ENCODE data around the gene APBB2.

The APBB2 gene

DNA sequence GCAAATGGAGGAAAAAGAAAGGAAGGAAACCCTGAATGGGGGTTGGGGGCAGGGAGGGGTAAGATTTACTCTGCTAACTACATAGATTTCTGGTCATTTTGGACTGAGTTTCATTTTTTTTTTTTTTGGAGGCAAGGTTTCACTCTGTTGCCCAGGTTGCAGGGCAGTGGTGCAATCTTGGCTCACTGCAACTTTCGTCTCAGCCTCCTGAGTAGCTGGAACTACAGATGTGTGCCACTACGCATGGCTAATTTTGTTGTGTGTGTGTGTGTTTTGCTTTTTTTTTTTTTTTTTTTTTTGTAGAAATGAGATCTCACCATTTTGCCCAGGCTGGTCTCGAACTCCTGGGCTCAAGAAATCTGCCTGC lies 223.5 kb downstream of the APBB2 start:
- no peak overlapping the region for H3K27ac ChIP-seq

DNA sequence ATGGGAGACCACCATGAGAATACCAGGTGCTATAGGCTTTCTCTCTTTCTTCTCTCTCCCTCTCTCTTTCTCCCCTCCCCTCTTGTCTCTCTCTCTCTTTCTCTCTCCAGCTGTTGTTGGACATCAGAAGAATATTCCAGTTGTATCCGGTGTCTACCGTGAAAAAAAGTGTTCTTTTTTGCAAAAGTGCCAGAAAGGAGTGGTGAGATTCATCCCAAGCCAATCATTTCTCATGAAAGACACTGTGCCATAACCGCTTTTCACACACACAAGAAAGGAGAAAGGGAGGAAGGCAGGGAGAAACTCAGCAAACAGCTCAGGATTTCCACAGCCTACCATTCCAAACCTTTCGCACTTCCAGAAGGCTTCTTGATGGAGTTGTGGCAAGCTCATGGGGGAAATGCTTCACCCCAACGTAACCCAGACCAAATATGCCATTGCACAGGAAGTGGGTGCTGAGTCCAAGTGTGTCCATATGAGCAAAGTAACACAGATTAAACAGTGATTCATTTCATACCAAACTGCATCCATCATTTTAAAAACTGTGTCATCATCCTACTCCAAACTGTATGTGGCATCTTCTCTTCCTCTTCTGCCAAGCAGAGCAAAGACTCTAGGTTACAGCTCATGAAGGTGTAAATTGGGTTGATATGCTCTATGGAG lies 224.0 kb downstream of the APBB2 start:
- TF ChIP-seq ZFX (IDR thresholded peaks at IDR 0.05) (no peak), CTCF (conservative IDR thresholded peaks at IDR 0.05) (no peak)
- H3K27ac ChIP-seq: no peak overlapping the region; the same call in 1 of the 2 replicates

More for the DNA sequence above, 223.5 kb downstream of the APBB2 start:
- no peak for TF ChIP-seq ZFX (IDR thresholded peaks at IDR 0.05)
- TF ChIP-seq CTCF (conservative IDR thresholded peaks at IDR 0.05): no peak

GRCh38 chr4:40987151-40987550 lies 227.2 kb downstream of the APBB2 start:
- no peak overlapping the region for H3K27ac ChIP-seq
- TF ChIP-seq CTCF (conservative IDR thresholded peaks at IDR 0.05) (no peak), ZFX (IDR thresholded peaks at IDR 0.05) (no peak)

GRCh38 chr4:40986375-40986774 lies 228.0 kb downstream of the APBB2 start:
- TF ChIP-seq CTCF (conservative IDR thresholded peaks at IDR 0.05) (no peak), ZFX (IDR thresholded peaks at IDR 0.05) (no peak)
- no peak overlapping the region for H3K27ac ChIP-seq

GRCh38 chr4:40984051-40984450 lies 230.3 kb downstream of the APBB2 start:
- TF ChIP-seq CTCF (conservative IDR thresholded peaks at IDR 0.05) (no peak), ZFX (IDR thresholded peaks at IDR 0.05) (no peak)
- no peak overlapping the region for H3K27ac ChIP-seq

GRCh38 chr4:40980318-40980883 lies 233.9 kb downstream of the APBB2 start:
- TF ChIP-seq CTCF (conservative IDR thresholded peaks at IDR 0.05) (peak; percentile 65), ZFX (IDR thresholded peaks at IDR 0.05) (no peak)
- H3K27ac ChIP-seq: no peak overlapping the region

GRCh38 chr4:40978548-40978947 lies 235.8 kb downstream of the APBB2 start:
- H3K27ac ChIP-seq: no peak overlapping the region
- no peak for TF ChIP-seq ZFX (IDR thresholded peaks at IDR 0.05)
- TF ChIP-seq CTCF (conservative IDR thresholded peaks at IDR 0.05): no peak
